ENCODE data around the gene TSPAN33.

TSPAN33 gene

GRCh38 chr7:129150199-129150996 lies 5.9 kb downstream of the TSPAN33 start:
- DNase-seq (ENCODE audit: insufficient read length, low spot score) (no peak), FAIRE-seq (no peak)
- TF ChIP-seq TAF1 (IDR thresholded peaks at IDR 0.05; ENCODE audit: low read depth, low read length) (no peak), POLR2A (IDR thresholded peaks at IDR 0.05; ENCODE audit: low read depth, low read length) (no peak; the same call in 1 of the 2 replicates), POU2F2 (IDR thresholded peaks at IDR 0.05; ENCODE audit: low read depth, low read length) (no peak), POLR2AphosphoS5 (IDR thresholded peaks at IDR 0.05; ENCODE audit: low read depth, low read length) (peak; percentile 18; the same call in 1 of the 2 replicates)

- no peak for DNase-seq (ENCODE audit: insufficient read length, low spot score)
- TF ChIP-seq POU2F2 (IDR thresholded peaks at IDR 0.05; ENCODE audit: low read depth, low read length) (no peak), SPI1 (IDR thresholded peaks at IDR 0.05; ENCODE audit: low read depth, low read length) (no peak), POLR2A (IDR thresholded peaks at IDR 0.05; ENCODE audit: low read depth, low read length) (0 out of 2 replicates have a peak, but pooled peaks have one; percentile 1), PAX5 (IDR thresholded peaks at IDR 0.05; ENCODE audit: insufficient read depth, low read length, severe bottlenecking) (no peak)
- no peak for FAIRE-seq
Observed at GRCh38 chr7:129157651-129158050, 13.1 kb downstream of the TSPAN33 start.

GRCh38 chr7:129159539-129159938 lies 15.0 kb downstream of the TSPAN33 start:
- no peak for TF ChIP-seq POLR2AphosphoS5 (IDR thresholded peaks at IDR 0.05; ENCODE audit: low read depth, low read length)
- TF ChIP-seq POU2F2 (IDR thresholded peaks at IDR 0.05; ENCODE audit: low read depth, low read length): no peak
- TF ChIP-seq PAX5 (IDR thresholded peaks at IDR 0.05; ENCODE audit: insufficient read depth, low read length, severe bottlenecking): no peak
- no peak for TF ChIP-seq POLR2A (IDR thresholded peaks at IDR 0.05; ENCODE audit: low read depth, low read length)
- no peak for TF ChIP-seq SPI1 (IDR thresholded peaks at IDR 0.05; ENCODE audit: low read depth, low read length)
- TF ChIP-seq TAF1 (IDR thresholded peaks at IDR 0.05; ENCODE audit: low read depth, low read length): no peak
- DNase-seq (ENCODE audit: insufficient read length, low spot score) (no peak), FAIRE-seq (no peak)

GRCh38 chr7:129160161-129160905 lies 15.8 kb downstream of the TSPAN33 start:
- no peak for DNase-seq (ENCODE audit: insufficient read length, low spot score)

GRCh38 chr7:129161524-129162225 lies 17.2 kb downstream of the TSPAN33 start:
- TF ChIP-seq SPI1 (IDR thresholded peaks at IDR 0.05; ENCODE audit: low read depth, low read length): no peak
- TF ChIP-seq POU2F2 (IDR thresholded peaks at IDR 0.05; ENCODE audit: low read depth, low read length): no peak
- no peak for TF ChIP-seq PAX5 (IDR thresholded peaks at IDR 0.05; ENCODE audit: insufficient read depth, low read length, severe bottlenecking)
- no peak for TF ChIP-seq POLR2A (IDR thresholded peaks at IDR 0.05; ENCODE audit: low read depth, low read length)
- no peak for TF ChIP-seq TAF1 (IDR thresholded peaks at IDR 0.05; ENCODE audit: low read depth, low read length)
- no peak for TF ChIP-seq POLR2AphosphoS5 (IDR thresholded peaks at IDR 0.05; ENCODE audit: low read depth, low read length)
- DNase-seq (ENCODE audit: insufficient read length, low spot score) (no peak), FAIRE-seq (no peak)

More at GRCh38 chr7:129160161-129160905, 15.8 kb downstream of the TSPAN33 start:
- peak; percentile 48 for FAIRE-seq
- TF ChIP-seq POU2F2 (IDR thresholded peaks at IDR 0.05; ENCODE audit: low read depth, low read length): no peak
- no peak for TF ChIP-seq PAX5 (IDR thresholded peaks at IDR 0.05; ENCODE audit: insufficient read depth, low read length, severe bottlenecking)

GRCh38 chr7:129162732-129163131 lies 18.2 kb downstream of the TSPAN33 start:
- no peak for TF ChIP-seq POU2F2 (IDR thresholded peaks at IDR 0.05; ENCODE audit: low read depth, low read length)
- no peak for TF ChIP-seq POLR2AphosphoS5 (IDR thresholded peaks at IDR 0.05; ENCODE audit: low read depth, low read length)
- no peak for TF ChIP-seq SPI1 (IDR thresholded peaks at IDR 0.05; ENCODE audit: low read depth, low read length)
- TF ChIP-seq TAF1 (IDR thresholded peaks at IDR 0.05; ENCODE audit: low read depth, low read length): no peak
- TF ChIP-seq PAX5 (IDR thresholded peaks at IDR 0.05; ENCODE audit: insufficient read depth, low read length, severe bottlenecking): no peak
- TF ChIP-seq POLR2A (IDR thresholded peaks at IDR 0.05; ENCODE audit: low read depth, low read length): no peak
- no peak for DNase-seq (ENCODE audit: insufficient read length, low spot score)
- no peak for FAIRE-seq

- FAIRE-seq (no peak), DNase-seq (ENCODE audit: insufficient read length, low spot score) (no peak)
Observed at GRCh38 chr7:129163875-129164544, 19.5 kb downstream of the TSPAN33 start.

GRCh38 chr7:129166745-129167144 lies 22.2 kb downstream of the TSPAN33 start:
- DNase-seq (ENCODE audit: insufficient read length, low spot score): no peak
- FAIRE-seq: peak; percentile 70
- TF ChIP-seq POU2F2 (IDR thresholded peaks at IDR 0.05; ENCODE audit: low read depth, low read length): 0 out of 2 replicates have a peak, but pooled peaks have one; percentile 23
- peak; percentile 75 for TF ChIP-seq POLR2AphosphoS5 (IDR thresholded peaks at IDR 0.05; ENCODE audit: low read depth, low read length)
- no peak for TF ChIP-seq POLR2A (IDR thresholded peaks at IDR 0.05; ENCODE audit: low read depth, low read length)
- TF ChIP-seq PAX5 (IDR thresholded peaks at IDR 0.05; ENCODE audit: insufficient read depth, low read length, severe bottlenecking): no peak
- no peak for TF ChIP-seq TAF1 (IDR thresholded peaks at IDR 0.05; ENCODE audit: low read depth, low read length)
- no peak for TF ChIP-seq SPI1 (IDR thresholded peaks at IDR 0.05; ENCODE audit: low read depth, low read length)

More at GRCh38 chr7:129163875-129164544, 19.5 kb downstream of the TSPAN33 start:
- TF ChIP-seq POU2F2 (IDR thresholded peaks at IDR 0.05; ENCODE audit: low read depth, low read length) (no peak), SPI1 (IDR thresholded peaks at IDR 0.05; ENCODE audit: low read depth, low read length) (no peak), POLR2A (IDR thresholded peaks at IDR 0.05; ENCODE audit: low read depth, low read length) (no peak), TAF1 (IDR thresholded peaks at IDR 0.05; ENCODE audit: low read depth, low read length) (no peak), PAX5 (IDR thresholded peaks at IDR 0.05; ENCODE audit: insufficient read depth, low read length, severe bottlenecking) (no peak), POLR2AphosphoS5 (IDR thresholded peaks at IDR 0.05; ENCODE audit: low read depth, low read length) (no peak)

Data from GM12891 (cell line).